HEK293T (cell line): Measurements from ENCODE around the gene LYPLA2.
A peak's percentile ranks its signal among the peaks of the same experiment; 100 is the strongest.
"Not testable (repeated sequence)": the region's sequence is repeated elsewhere in the genome, so short reads cannot be mapped to it uniquely, and the experiment has no call there.

ENCODE experiments used
- CTCF ChIA-PET: fragments of 350-600 bp; formaldehyde crosslinking; extraction: SDS; loops from one replicate; lab custom pipeline; 2021; ENCODE audit warnings: antibody characterized with exemption, inconsistent platforms; lab: Yijun Ruan, JAX
- POLR2A ChIA-PET: fragments of 350-600 bp; formaldehyde crosslinking; extraction: SDS; loops from one replicate; lab custom pipeline; 2020; ENCODE audit warnings: antibody characterized with exemption, inconsistent platforms; lab: Yijun Ruan, JAX
- DNase-seq: peaks from one replicate; pipeline ENCODE4 v3.0.0; 2012; ENCODE audit warnings: mixed read lengths; ENCODE audit errors: extremely low spot score
- ARNT ChIP-seq: fragments of 450-650 bp; IDR thresholded peaks from 2 replicates; pipeline ENCODE4 v1.6.1; 2017; ENCODE audit warnings: mild to moderate bottlenecking
- BHLHE40 ChIP-seq: fragments of 450-650 bp; IDR thresholded peaks from 2 replicates; pipeline ENCODE4 v1.6.1; 2016; ENCODE audit warnings: mild to moderate bottlenecking, moderate library complexity, borderline replicate concordance
- CTBP1 ChIP-seq: fragments of 450-650 bp; IDR thresholded peaks from 2 replicates; pipeline ENCODE4 v1.6.1; 2016; ENCODE audit warnings: borderline replicate concordance
- ELF4 ChIP-seq: fragments of 450-650 bp; IDR thresholded peaks from 2 replicates; pipeline ENCODE4 v1.6.1; 2017; ENCODE audit warnings: antibody characterized with exemption
- FOXA1 ChIP-seq: fragments of 450-650 bp; IDR thresholded peaks from 2 replicates; pipeline ENCODE4 v1.6.1; 2016; ENCODE audit warnings: mild to moderate bottlenecking
- FOXK2 ChIP-seq: fragments of 450-650 bp; IDR thresholded peaks from 2 replicates; pipeline ENCODE4 v1.6.1; 2016; ENCODE audit warnings: mild to moderate bottlenecking
- FOXM1 ChIP-seq: fragments of 450-650 bp; IDR thresholded peaks from 2 replicates; pipeline ENCODE4 v1.6.1; 2017; ENCODE audit warnings: mild to moderate bottlenecking, borderline replicate concordance
- HDGF ChIP-seq: fragments of 450-650 bp; IDR thresholded peaks from 2 replicates; pipeline ENCODE4 v1.6.1; 2017; ENCODE audit warnings: antibody characterized with exemption, borderline replicate concordance
- L3MBTL2 ChIP-seq: fragments of 450-650 bp; conservative IDR thresholded peaks from 2 replicates; pipeline ENCODE4 v1.6.1; 2016; ENCODE audit warnings: mild to moderate bottlenecking
- LEF1 ChIP-seq: fragments of 450-650 bp; IDR thresholded peaks from 2 replicates; pipeline ENCODE4 v1.6.1; 2017; ENCODE audit warnings: mild to moderate bottlenecking, borderline replicate concordance
- NFRKB ChIP-seq: fragments of 450-650 bp; IDR thresholded peaks from 2 replicates; pipeline ENCODE4 v1.6.1; 2016; ENCODE audit warnings: mild to moderate bottlenecking, moderate library complexity
- PKNOX1 ChIP-seq: fragments of 450-650 bp; IDR thresholded peaks from 2 replicates; pipeline ENCODE4 v1.6.1; 2016
- SP1 ChIP-seq: fragments of 450-650 bp; IDR thresholded peaks from 2 replicates; pipeline ENCODE4 v1.6.1; 2017
- SUZ12 ChIP-seq: fragments of 450-650 bp; IDR thresholded peaks from 2 replicates; pipeline ENCODE4 v1.6.1; 2016; ENCODE audit warnings: mild to moderate bottlenecking
- TARDBP ChIP-seq: fragments of 450-650 bp; IDR thresholded peaks from 2 replicates; pipeline ENCODE4 v1.6.1; 2016
- ZNF384 ChIP-seq: fragments of 450-650 bp; IDR thresholded peaks from 2 replicates; pipeline ENCODE4 v1.6.1; 2016

The LYPLA2 gene

GRCh38 chr1:23799255-23799569 lies 8.3 kb downstream of the LYPLA2 start:
- TF ChIP-seq L3MBTL2 = no peak
- no peak for TF ChIP-seq ARNT
- TF ChIP-seq FOXM1 = no peak
- no peak for TF ChIP-seq ZNF384
- no peak for TF ChIP-seq SP1
- TF ChIP-seq LEF1 = no peak
- no peak for TF ChIP-seq FOXA1
- no peak for TF ChIP-seq NFRKB
- no peak for TF ChIP-seq CTBP1
- no peak for TF ChIP-seq SUZ12
- no peak for TF ChIP-seq ELF4
- TF ChIP-seq TARDBP = no peak
- no peak for TF ChIP-seq FOXK2
- no peak for TF ChIP-seq BHLHE40
- no peak for TF ChIP-seq PKNOX1
- no peak for TF ChIP-seq HDGF
- ChIA-PET POLR2A (interaction anchor here (0.6 to 2.6 kb wide), 3 partner anchors 9 to 21 kb away, joined by 3 to 18 read pairs (median 6); partner anchors contain the start of gene PITHD1), CTCF (interaction anchor here (0.5 to 1.0 kb wide), 2 partner anchors 43 to 67 kb away, joined by 5 to 6 read pairs; no protein-coding TSS in a partner anchor)
- DNase-seq = no peak

GRCh38 chr1:23799570-23800399 lies 8.8 kb downstream of the LYPLA2 start:
- DNase-seq = no peak
- TF ChIP-seq L3MBTL2 (no peak), SP1 (no peak), ARNT (no peak), ELF4 (no peak), CTBP1 (no peak), NFRKB (no peak), SUZ12 (no peak), ZNF384 (no peak), TARDBP (no peak), FOXA1 (no peak), HDGF (no peak), LEF1 (no peak), PKNOX1 (no peak), BHLHE40 (no peak)
- CTCF ChIA-PET = interaction anchor here (0.5 kb wide), 1 partner anchor 43 kb away, joined by 6 read pairs; no protein-coding TSS in a partner anchor

GRCh38 chr1:23800400-23801337 lies 9.7 kb downstream of the LYPLA2 start, which contains the start of gene GALE:
GALE (minus strand) TSS chr1:23800754; CDS start chr1:23799007, 1,747 bp downstream.
- ChIA-PET CTCF (interaction anchor here (1.5 kb wide), 1 partner anchor 10 kb away, joined by 6 read pairs; no protein-coding TSS in a partner anchor), POLR2A (interaction anchor here (0.6 to 3.4 kb wide), 6 partner anchors 9 to 24 kb away, joined by 3 to 18 read pairs (median 5); partner anchors contain the start of genes HMGCL and PITHD1)
- DNase-seq = peak; percentile 90
- peak; percentile 88 for TF ChIP-seq TARDBP
- no peak for TF ChIP-seq HDGF

More at GRCh38 chr1:23799570-23800399, 8.8 kb downstream of the LYPLA2 start:
- POLR2A ChIA-PET = interaction anchor here (0.6 to 3.4 kb wide), 4 partner anchors 9 to 25 kb away, joined by 3 to 18 read pairs (median 10); partner anchors contain the start of genes HMGCL and PITHD1

- ChIA-PET CTCF (interaction anchor here (1.5 kb wide), 1 partner anchor 10 kb away, joined by 6 read pairs; no protein-coding TSS in a partner anchor), POLR2A (interaction anchor here (0.9 to 3.4 kb wide), 4 partner anchors 9 to 23 kb away, joined by 3 to 14 read pairs (median 4); partner anchors contain the start of genes HMGCL and PITHD1)
- TF ChIP-seq BHLHE40 (no peak), NFRKB (no peak), ELF4 (no peak), FOXM1 (no peak), LEF1 (no peak), ZNF384 (no peak), ARNT (no peak), SUZ12 (no peak), HDGF (no peak)
- DNase-seq = no peak
These were observed 10.4 kb downstream of the LYPLA2 start for GRCh38 chr1:23801338-23801748.

- POLR2A ChIA-PET = interaction anchor here (1.1 to 3.4 kb wide), 2 partner anchors 23 to 24 kb away, joined by 3 to 14 read pairs; partner anchors contain the start of genes HMGCL and PITHD1
- TF ChIP-seq FOXK2 (no peak), FOXM1 (no peak), BHLHE40 (no peak), PKNOX1 (no peak), L3MBTL2 (no peak), ELF4 (no peak), FOXA1 (no peak), CTBP1 (no peak), TARDBP (no peak), SP1 (no peak), NFRKB (no peak)
- DNase-seq = no peak
- CTCF ChIA-PET = interaction anchor here (1.1 to 1.5 kb wide), 2 partner anchors 9 to 12 kb away, joined by 3 to 6 read pairs; no protein-coding TSS in a partner anchor
These were observed 10.9 kb downstream of the LYPLA2 start for GRCh38 chr1:23801876-23802275.

GRCh38 chr1:23802809-23803342 lies 11.9 kb downstream of the LYPLA2 start:
- ChIA-PET POLR2A (interaction anchor here (1.0 to 3.4 kb wide), 2 partner anchors 22 to 25 kb away, joined by 4 to 14 read pairs; partner anchors contain the start of genes HMGCL and PITHD1), CTCF (interaction anchor here (0.6 to 1.9 kb wide), 3 partner anchors 8 to 31 kb away, joined by 3 to 5 read pairs (median 3); no protein-coding TSS in a partner anchor)

More at GRCh38 chr1:23802809-23803342, 11.9 kb downstream of the LYPLA2 start:
- DNase-seq = not testable (repeated sequence)
